Right hindlimb (tissue), 1 donor: ENCODE data around the gene CSTB.

Experiments
- DNase-seq: peaks from one replicate; pipeline ENCODE4 v3.0.0-alpha.2; 2018

The CSTB gene

DNA sequence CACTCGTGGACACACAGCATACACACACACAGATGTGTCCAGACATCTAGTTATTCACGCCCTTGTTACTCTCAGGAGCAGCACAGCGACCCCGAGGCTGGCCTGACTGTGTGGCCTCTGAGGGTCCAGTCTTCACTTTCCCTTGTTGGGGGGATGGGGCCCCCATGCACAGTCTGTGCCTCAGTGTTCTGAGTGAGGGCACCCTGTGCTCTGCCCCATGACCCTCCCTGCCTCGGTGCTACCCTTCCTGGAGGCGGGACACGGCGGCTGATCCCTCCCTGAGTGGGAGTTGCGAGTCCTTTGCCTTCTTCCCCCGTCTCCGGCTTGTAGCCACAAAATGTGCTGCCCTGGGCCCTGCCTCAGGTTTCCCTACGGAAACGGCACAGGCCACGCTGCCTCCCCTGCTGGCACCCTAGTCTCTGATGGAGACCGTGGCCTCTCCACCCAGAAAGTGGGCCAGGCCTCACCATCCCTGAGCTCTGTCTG, 8.6 kb downstream of the CSTB start:
- DNase-seq, result no peak

DNA sequence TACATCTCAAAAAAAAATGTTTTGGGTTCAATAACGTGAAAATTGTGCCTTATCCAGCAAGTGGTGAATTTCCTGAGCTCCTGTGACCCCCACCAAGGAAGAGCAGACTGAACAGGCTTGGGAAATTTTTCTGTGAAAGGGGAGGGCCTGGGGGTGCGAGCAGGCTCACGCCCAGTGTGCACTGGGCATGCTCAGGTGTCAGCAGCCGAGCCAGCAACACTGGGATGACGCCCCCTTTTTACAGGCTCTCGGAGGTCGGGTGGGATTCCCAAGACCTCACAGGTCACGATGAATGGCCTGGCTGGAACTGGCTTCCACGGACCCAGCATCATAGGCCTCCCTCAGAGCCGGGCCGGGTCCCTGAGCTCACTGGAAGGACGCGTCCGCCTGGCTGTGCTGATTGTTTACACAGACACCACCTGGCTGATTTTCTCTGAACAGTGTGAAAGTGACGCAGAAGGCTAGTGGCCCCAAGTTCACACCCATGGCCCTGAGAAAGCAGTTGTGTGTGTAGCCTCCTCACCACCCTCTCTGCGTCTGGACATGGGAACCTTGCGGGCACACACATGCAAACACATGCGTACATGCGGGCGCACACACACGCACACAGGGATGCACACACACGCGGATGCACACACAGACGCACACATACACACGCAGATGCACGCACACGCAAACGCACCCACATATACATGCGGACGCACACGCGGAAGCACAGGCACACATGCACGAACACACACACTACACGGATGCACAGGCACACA, 9.2 kb downstream of the CSTB start:
- no peak for DNase-seq

GRCh38 chr21:43764576-43765495, 11.3 kb downstream of the CSTB start:
- DNase-seq, result no peak

- no peak for DNase-seq
Measured at GRCh38 chr21:43763901-43764523, 12.1 kb downstream of the CSTB start.

- no peak for DNase-seq
Measured at GRCh38 chr21:43762303-43763128, 13.6 kb downstream of the CSTB start.

- DNase-seq, result no peak
Measured at GRCh38 chr21:43761886-43762285, 14.2 kb downstream of the CSTB start.

DNA sequence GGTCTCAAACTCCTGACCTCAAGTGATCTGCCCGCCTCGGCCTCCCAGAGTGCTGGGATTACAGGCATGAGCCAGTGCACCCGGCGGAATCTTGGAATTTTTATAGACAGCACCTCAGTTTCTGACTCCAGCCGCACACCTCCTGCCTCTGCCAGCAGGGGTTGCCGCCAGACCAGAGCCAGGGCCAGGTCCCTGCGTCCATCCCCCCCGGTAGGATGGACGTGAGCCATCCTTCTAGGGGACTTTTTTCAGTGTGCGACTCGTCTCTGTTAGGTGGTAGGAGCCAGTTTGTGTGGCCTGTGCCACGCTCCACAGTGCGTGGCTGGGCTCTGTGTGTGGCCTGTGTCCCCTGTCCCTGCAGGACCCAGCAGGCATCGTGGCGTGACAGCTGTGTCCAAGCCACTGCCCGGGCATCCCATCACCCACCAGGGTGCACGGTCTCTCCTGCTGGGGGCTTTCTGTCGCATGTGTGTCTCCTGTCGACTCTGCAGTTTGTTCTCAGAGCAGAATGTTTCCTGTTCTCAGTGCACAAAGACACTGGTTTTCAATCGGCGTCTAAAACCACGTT, 15.6 kb downstream of the CSTB start:
- no peak for DNase-seq

- DNase-seq, result no peak
Measured at GRCh38 chr21:43759651-43760050, 16.5 kb downstream of the CSTB start.

GRCh38 chr21:43758811-43759210, 17.3 kb downstream of the CSTB start:
- no peak for DNase-seq

- DNase-seq, result peak; percentile 70
Measured at GRCh38 chr21:43758111-43758641, 17.9 kb downstream of the CSTB start.

DNA sequence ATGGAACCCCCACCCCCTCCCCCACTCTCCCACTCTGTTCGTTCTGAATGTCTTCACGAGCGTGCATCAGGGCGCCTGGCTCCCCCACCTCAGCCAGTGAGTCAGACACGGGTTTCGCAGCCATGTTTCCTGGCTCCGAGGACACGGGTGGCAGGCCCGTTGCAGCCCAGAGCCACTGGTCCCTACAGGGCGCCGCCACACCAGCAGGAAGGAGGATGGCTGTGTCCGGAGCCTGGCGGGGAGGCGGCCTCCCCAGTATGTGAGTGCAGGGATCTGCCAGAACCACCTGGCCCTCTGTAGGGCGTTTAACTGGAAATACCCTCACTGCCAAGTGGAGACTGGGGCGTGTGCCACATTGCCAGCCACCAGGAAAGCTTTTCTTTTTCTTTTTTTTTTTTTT, 18.5 kb downstream of the CSTB start:
- no peak for DNase-seq

GRCh38 chr21:43755820-43756594, 20.1 kb downstream of the CSTB start:
- DNase-seq, result no peak

- DNase-seq, result no peak
Measured at GRCh38 chr21:43754948-43755781, 20.9 kb downstream of the CSTB start.

DNA sequence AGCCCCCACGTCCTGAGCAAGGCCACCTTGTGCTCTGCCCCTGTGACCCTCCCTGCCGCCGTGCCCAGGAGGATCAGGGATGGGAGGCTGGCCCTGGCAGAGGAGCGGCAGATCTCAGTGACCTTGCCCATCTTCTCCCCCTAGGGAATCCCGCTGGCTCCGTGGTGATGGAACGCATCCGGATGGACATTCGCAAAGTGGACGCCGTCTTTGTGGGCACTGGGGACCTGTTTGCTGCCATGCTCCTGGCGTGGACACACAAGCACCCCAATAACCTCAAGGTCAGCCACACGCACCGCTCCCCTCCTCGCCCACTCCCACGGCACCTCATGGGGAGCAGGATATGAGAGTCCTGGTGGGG, 22.7 kb downstream of the CSTB start:
- DNase-seq, result no peak

DNA sequence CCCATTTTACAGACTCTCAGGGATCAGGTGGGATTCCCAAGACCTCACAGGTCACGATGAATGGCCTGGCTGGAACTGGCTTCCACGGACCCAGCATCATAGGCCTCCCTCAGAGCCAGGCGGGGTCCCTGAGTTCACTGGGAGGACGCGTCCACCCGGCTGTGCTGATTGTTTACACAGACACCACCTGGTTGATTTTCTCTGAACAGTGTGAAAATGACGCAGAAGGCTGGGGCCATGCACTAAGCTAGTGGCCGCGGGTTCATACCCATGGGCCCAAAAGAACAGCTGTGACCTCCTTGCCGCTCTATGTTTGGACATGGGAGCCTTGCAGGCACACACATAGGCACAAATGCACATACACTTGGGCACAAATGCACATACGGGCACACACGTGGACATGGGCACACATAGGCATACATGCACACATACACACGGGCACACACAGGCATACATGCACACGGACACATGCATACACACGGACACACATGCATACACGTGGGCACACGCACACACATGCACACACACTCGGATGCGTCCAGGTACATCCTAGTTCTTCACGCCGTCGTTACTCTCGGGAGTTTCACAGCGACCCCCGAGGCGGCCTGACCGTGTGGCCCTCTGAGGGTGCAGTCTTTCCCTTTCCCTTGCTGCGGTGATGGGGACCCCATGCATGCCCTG, 23.2 kb downstream of the CSTB start:
- no peak for DNase-seq

DNA sequence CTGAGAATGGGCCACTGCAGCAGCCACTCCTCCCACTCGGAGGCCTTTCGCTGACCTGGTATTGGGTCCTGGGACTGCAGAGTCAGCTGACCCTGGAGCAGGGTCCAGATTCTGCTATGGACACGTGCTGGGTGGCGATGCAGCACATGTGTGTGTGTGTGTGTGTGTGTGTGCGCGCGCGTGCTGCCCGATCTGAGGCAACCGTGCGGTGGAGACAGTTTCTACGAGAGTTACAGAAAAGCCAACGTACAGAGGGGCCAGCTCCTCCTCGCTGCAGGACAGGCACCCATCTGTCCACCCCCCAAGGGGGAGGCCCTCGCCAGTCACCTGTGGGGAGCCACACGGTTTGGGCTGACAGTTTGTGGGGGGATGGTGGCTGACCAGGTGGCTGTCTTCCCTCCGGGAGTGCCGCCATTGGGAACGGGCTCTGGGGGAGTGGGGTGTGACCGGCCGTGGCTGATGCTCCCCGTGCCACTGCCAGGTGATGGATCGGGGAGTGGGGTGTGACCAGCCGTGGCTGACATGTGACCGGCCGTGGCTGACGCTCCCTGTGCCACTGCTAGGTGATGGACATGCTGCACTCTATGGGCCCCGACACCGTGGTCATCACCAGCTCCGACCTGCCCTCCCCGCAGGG, 24.0 kb downstream of the CSTB start:
- DNase-seq, result no peak

DNA sequence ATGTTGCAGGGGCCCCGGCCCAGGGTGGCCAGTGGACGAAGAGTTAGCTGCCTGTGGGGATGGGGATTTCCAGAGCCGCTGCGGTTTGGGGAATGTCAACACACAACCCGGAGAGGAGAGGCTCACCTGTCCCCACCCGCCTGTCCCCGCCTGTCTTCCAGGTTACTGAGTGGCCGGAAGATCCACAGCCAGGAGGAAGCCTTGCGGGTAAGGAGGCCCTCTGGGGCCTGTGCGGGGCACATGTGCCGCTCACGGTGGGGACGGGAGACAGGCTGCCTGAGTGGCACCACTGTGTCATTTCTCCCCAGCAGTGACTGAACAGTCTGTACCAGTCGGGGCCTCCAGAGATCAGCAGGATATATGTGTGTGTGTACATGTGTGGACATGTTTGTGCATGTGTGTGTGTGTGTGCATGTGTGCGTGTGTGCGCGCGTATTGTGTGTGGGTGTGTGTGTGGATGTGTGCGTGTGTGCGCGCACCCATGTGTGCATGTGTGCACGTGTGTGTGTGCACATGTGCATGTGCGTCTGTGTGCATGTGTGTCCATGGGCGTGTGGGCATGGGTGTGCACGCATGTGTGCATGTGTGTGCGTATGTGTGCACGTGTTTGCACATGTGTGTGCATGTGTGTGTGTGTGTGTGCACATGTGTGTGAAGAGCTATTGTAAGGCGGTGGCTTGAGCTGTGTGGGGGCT, 25.6 kb downstream of the CSTB start:
- DNase-seq, result no peak

DNA sequence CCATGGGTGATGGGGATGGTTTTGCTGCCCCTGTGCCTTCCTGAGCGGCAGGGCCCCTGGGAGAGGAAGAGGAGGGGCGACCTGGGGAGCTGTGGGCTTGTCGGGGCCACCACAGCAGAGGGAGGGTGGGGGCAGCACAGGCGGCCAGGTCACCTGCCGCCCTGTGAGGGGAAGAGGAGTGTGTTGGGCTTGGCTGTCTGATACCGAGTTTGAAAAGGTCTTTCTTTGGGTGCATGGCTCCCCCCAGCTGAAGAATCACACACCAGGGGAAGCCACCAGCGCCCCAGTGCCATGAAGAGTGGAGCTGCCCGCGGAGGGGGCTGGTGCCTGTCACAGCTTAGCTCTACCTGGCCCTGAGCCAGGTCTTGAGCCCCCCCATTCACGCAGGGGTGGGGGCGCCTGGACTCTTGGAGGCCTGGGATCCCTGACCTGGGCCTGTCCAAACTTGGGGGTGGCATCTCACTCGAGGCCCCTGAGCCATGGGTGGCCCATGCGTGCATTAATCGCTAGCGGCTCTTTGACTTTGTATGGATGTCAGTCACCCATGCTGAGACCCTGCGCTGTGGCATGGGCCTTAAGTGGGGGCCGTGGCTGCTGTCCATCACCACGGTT, 26.4 kb downstream of the CSTB start:
- DNase-seq, result no peak
